ENCODE results near the gene CEP350. TPM values are rescaled to one million over a fixed set of nuclear protein-coding genes. Genes with fewer than 3 reads are reported as not detected.
"Not testable (repeated sequence)": the region's sequence is repeated elsewhere in the genome, so short reads cannot be mapped to it uniquely, and the experiment has no call there.

CEP350 gene
- total and polyA plus RNA-seq, 7 experiments from 2014 or later: 39.1 to 90.1 (median 64.0) TPM

DNA sequence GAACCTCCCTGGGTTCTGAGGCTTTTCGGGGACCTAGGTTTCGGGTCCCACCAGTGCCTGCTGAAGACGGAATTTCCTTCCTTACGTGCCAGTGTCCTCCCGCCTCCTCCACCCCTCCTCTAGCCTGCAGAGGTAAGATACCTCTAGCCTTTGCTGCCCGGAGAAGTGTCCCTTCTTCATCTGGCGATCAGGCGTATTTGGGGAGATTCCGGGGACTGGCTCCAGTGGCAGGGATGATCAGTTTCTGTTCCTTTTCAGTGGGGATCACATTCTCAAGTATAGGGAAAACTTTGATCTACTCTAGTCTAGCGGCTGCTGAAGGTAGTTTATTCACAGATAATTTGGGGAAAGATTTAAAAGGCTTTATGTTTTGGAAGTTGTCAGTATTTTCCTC lies 674 bp downstream of the CEP350 start:
- Histone ChIP-seq H3K27me3 (ENCODE audit: control insufficient read depth in 2 of 2, insufficient read depth in 2 of 2, low read length in 2 of 2) (no peaks in the 10 kb centered on the region), H3K9me3 (ENCODE audit: control insufficient read depth in 2 of 3, low read length in 3 of 3) (no peaks in the 10 kb centered on the region), H3K4me3 (ENCODE audit: low read length) (peak overlapping the region; percentile 67), H3K27ac (ENCODE audit: low read depth, low read length) (peak overlapping the region; percentile 95), H3K36me3 (ENCODE audit: control insufficient read depth in 2 of 3, insufficient read depth in 3 of 3, low read length in 3 of 3) (peaks cover 0 to 7% (median 0%) of the 10 kb centered on the region in 3 experiments), H3K4me1 (ENCODE audit: control insufficient read depth in 2 of 2, insufficient read depth in 2 of 2, low read length in 2 of 2) (peaks cover 32 to 42% of the 10 kb centered on the region in 2 donors)
- Mint-ChIP-seq H3K27me3 (no peaks in the 10 kb centered on the region), H3K4me1 (peaks cover 34 to 78% (median 67%) of the 10 kb centered on the region in 7 donors), H3K36me3 (peaks cover 0 to 18% (median 2%) of the 10 kb centered on the region in 5 donors), H3K27ac (peak overlapping the region; percentile 88 to 97 (median 93)), H3K4me3 (peak overlapping the region; percentile 81 to 97 (median 92)), H3K9me3 (peaks cover 0 to 2% (median 0%) of the 10 kb centered on the region in 11 donors)
- CTCF ChIA-PET: interaction anchor here (0.7 to 1.3 kb wide), 2 partner anchors 41 to 141 kb away, joined by 3 read pairs; no protein-coding TSS in a partner anchor
- DNase-seq: no peak
- intact Hi-C loops (cut with micrococcal nuclease): loop anchor here (2.0 to 10.0 kb wide), 4 partner anchors 37 to 1150 kb away; partner anchors contain the start of gene STX6 (in 1 of the 2)
- no peak for ATAC-seq
- POLR2A ChIA-PET: interaction anchor here (1.0 to 5.8 kb wide), 8 partner anchors 8 to 199 kb away, joined by 3 to 82 read pairs (median 4); partner anchors contain the start of genes QSOX1, TOR1AIP1 and TOR1AIP2

DNA sequence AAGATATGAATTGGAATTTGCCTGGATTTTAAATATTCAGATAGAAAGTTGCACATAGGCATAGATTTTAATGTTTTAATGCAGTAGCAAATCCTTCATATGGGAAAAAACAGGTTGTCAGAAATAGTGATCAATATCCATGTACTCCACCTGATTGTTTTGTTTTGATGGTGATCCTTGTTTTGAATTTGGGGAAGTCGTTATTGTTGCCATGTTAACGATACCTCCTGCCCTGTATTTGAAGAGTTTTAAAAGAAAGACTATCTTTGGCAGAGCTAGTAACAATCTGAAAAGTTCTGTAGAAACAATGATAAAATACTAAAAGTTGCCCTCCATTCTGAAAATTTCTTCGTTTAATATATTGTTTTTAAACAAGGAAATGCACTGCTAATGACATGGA lies 1.1 kb downstream of the CEP350 start:
- no peaks in the 10 kb centered on the region for H3K9me3 ChIP-seq (ENCODE audit: control insufficient read depth in 2 of 3, low read length in 3 of 3)
- Mint-ChIP-seq H3K36me3 (peaks cover 0 to 20% (median 4%) of the 10 kb centered on the region in 5 donors), H3K4me1 (peaks cover 34 to 80% (median 70%) of the 10 kb centered on the region in 7 donors), H3K9me3 (peaks cover 0 to 2% (median 0%) of the 10 kb centered on the region in 11 donors), H3K4me3 (peak overlapping the region; percentile 81 to 97 (median 92)), H3K27ac (peak overlapping the region; percentile 88 to 97 (median 93)), H3K27me3 (no peaks in the 10 kb centered on the region)
- H3K4me1 ChIP-seq (ENCODE audit: control insufficient read depth in 2 of 2, insufficient read depth in 2 of 2, low read length in 2 of 2): peaks cover 32 to 42% of the 10 kb centered on the region in 2 donors
- intact Hi-C loops (cut with micrococcal nuclease): loop anchor here (2.0 to 10.0 kb wide), 4 partner anchors 37 to 1149 kb away; partner anchors contain the start of gene STX6 (in 1 of the 2)
- ChIA-PET POLR2A (interaction anchor here (1.0 to 5.8 kb wide), 3 partner anchors 10 to 199 kb away, joined by 3 to 82 read pairs (median 4); partner anchors contain the start of genes QSOX1 and TOR1AIP1), CTCF (interaction anchor here (0.7 to 1.3 kb wide), 2 partner anchors 41 to 141 kb away, joined by 3 read pairs; no protein-coding TSS in a partner anchor)
- peak overlapping the region; percentile 67 for H3K4me3 ChIP-seq (ENCODE audit: low read length)
- ATAC-seq: no peak
- no peaks in the 10 kb centered on the region for H3K27me3 ChIP-seq (ENCODE audit: control insufficient read depth in 2 of 2, insufficient read depth in 2 of 2, low read length in 2 of 2)
- no peak for DNase-seq
- H3K27ac ChIP-seq (ENCODE audit: low read depth, low read length): peak overlapping the region; percentile 95
- H3K36me3 ChIP-seq (ENCODE audit: control insufficient read depth in 2 of 3, insufficient read depth in 3 of 3, low read length in 3 of 3): peaks cover 0 to 7% (median 0%) of the 10 kb centered on the region in 3 experiments

DNA sequence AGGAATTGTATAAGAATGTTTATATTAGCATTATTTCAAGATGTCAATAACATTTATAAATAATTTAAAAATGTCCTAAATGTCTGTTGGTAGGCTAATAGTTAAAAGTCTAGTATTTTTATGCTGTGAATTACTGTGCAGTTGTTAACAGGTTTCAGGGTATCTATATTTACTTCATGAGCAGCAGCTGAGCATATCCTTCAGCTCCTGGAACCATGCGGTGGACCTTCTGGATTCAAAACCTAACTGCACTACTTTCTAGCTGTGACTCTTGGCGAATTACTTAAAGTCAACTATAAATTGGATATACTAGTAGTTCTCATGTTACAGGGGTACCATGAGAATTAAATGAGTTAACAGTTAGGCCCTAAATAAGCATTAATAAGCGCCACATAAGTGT lies 3.7 kb downstream of the CEP350 start:
- peaks cover 0 to 2% (median 0%) of the 10 kb centered on the region in 11 donors for H3K9me3 Mint-ChIP-seq

DNA sequence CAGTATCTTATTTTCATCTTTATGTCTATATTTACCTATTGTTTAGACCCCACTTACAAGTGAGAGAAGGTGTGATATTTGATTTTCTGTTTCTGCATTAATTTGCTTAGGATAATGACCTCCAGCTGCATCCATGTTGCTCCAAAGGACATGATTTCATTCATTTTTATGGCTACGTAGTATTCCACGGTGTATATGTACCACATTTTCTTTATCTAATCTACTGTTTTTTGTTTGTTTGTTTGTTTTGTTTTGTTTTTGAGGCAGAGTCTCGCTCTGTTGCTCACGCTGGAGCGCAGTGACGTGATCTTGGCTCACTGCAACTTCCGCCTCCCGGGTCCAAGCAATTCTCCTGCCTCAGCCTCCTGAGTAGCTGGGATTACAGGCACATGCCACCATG lies 7.6 kb downstream of the CEP350 start:
- H3K36me3 ChIP-seq (ENCODE audit: control insufficient read depth in 2 of 3, insufficient read depth in 3 of 3, low read length in 3 of 3); H3K9me3 ChIP-seq (ENCODE audit: control insufficient read depth in 2 of 3, low read length in 3 of 3); intact Hi-C loops (cut with micrococcal nuclease); H3K4me3 ChIP-seq (ENCODE audit: low read length); CTCF ChIA-PET; H3K27ac ChIP-seq (ENCODE audit: low read depth, low read length); ATAC-seq; H3K27me3 ChIP-seq (ENCODE audit: control insufficient read depth in 2 of 2, insufficient read depth in 2 of 2, low read length in 2 of 2); H3K27ac Mint-ChIP-seq; DNase-seq; H3K27me3 Mint-ChIP-seq: not testable (repeated sequence)
- peak overlapping the region in 2 of 10 donors; percentile 21 to 59 for H3K4me3 Mint-ChIP-seq
- peaks cover 27 to 72% (median 65%) of the 10 kb centered on the region in 7 donors for H3K4me1 Mint-ChIP-seq
- peaks cover 0 to 13% (median 2%) of the 10 kb centered on the region in 11 donors for H3K9me3 Mint-ChIP-seq
- POLR2A ChIA-PET: interaction anchor here (1.3 kb wide), 1 partner anchor 29 kb away, joined by 3 read pairs; no protein-coding TSS in a partner anchor
- H3K36me3 Mint-ChIP-seq: peaks cover 0 to 40% (median 25%) of the 10 kb centered on the region in 5 donors
- peaks cover 7 to 15% of the 10 kb centered on the region in 2 donors for H3K4me1 ChIP-seq (ENCODE audit: control insufficient read depth in 2 of 2, insufficient read depth in 2 of 2, low read length in 2 of 2)

More for the DNA sequence above, 3.7 kb downstream of the CEP350 start:
- CTCF ChIA-PET: no interaction called here
- no peak overlapping the region for H3K27ac Mint-ChIP-seq
- no peaks in the 10 kb centered on the region for H3K27me3 Mint-ChIP-seq
- Histone ChIP-seq H3K4me3 (ENCODE audit: low read length) (no peak overlapping the region), H3K27me3 (ENCODE audit: control insufficient read depth in 2 of 2, insufficient read depth in 2 of 2, low read length in 2 of 2) (no peaks in the 10 kb centered on the region), H3K9me3 (ENCODE audit: control insufficient read depth in 2 of 3, low read length in 3 of 3) (no peaks in the 10 kb centered on the region), H3K27ac (ENCODE audit: low read depth, low read length) (no peak overlapping the region), H3K4me1 (ENCODE audit: control insufficient read depth in 2 of 2, insufficient read depth in 2 of 2, low read length in 2 of 2) (peaks cover 23 to 31% of the 10 kb centered on the region in 2 donors), H3K36me3 (ENCODE audit: control insufficient read depth in 2 of 3, insufficient read depth in 3 of 3, low read length in 3 of 3) (peaks cover 0 to 7% (median 0%) of the 10 kb centered on the region in 3 experiments)
- ATAC-seq (no peak), DNase-seq (no peak)
- intact Hi-C loops (cut with micrococcal nuclease): loop anchor here (5.0 to 10.0 kb wide), 3 partner anchors 34 to 1146 kb away; no protein-coding TSS in a partner anchor
- peaks cover 26 to 79% (median 70%) of the 10 kb centered on the region in 7 donors for H3K4me1 Mint-ChIP-seq
- peaks cover 0 to 25% (median 24%) of the 10 kb centered on the region in 5 donors for H3K36me3 Mint-ChIP-seq
- peak overlapping the region in 1 of 10 donors; percentile 36 for H3K4me3 Mint-ChIP-seq
- POLR2A ChIA-PET: interaction anchor here (0.7 kb wide), 1 partner anchor 33 kb away, joined by 3 read pairs; no protein-coding TSS in a partner anchor

DNA sequence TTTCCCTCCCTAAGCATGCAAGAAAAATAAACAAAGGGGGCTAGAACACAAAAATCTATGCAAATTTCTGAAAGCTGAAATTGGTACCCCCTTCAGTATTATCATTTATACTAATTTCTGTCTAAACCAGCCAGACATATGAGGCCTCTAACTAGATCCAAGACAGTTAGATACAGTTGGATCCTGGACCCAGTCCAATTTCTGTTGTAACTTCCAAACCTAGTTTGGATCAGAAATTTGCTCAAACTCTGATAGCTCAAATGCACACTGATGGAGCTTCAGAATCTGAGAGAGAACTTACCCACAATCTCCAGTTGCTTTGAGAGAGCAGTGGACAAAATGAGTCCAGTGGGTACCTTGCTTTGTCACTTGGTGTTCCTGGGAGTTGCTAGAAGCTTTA lies 11.9 kb downstream of the CEP350 start:
- H3K27ac Mint-ChIP-seq: no peak overlapping the region
- H3K27me3 Mint-ChIP-seq: no peaks in the 10 kb centered on the region
- peaks cover 0 to 13% (median under 1%) of the 10 kb centered on the region in 11 donors for H3K9me3 Mint-ChIP-seq
- H3K4me1 Mint-ChIP-seq: peaks cover 44 to 73% (median 63%) of the 10 kb centered on the region in 7 donors
- peaks cover 0 to 7% (median 0%) of the 10 kb centered on the region in 3 experiments for H3K36me3 ChIP-seq (ENCODE audit: control insufficient read depth in 2 of 3, insufficient read depth in 3 of 3, low read length in 3 of 3)
- H3K4me1 ChIP-seq (ENCODE audit: control insufficient read depth in 2 of 2, insufficient read depth in 2 of 2, low read length in 2 of 2): peaks cover 11 to 25% of the 10 kb centered on the region in 2 donors
- H3K4me3 Mint-ChIP-seq: no peak overlapping the region
- no peaks in the 10 kb centered on the region for H3K9me3 ChIP-seq (ENCODE audit: control insufficient read depth in 2 of 3, low read length in 3 of 3)
- POLR2A ChIA-PET: interaction anchor here (1.2 kb wide), 1 partner anchor 11 kb away, joined by 3 read pairs; no protein-coding TSS in a partner anchor
- no peak overlapping the region for H3K27ac ChIP-seq (ENCODE audit: low read depth, low read length)
- ATAC-seq (no peak), DNase-seq (no peak)
- CTCF ChIA-PET: interaction anchor here (1.0 kb wide), 1 partner anchor 152 kb away, joined by 3 read pairs; no protein-coding TSS in a partner anchor
- no peaks in the 10 kb centered on the region for H3K27me3 ChIP-seq (ENCODE audit: control insufficient read depth in 2 of 2, insufficient read depth in 2 of 2, low read length in 2 of 2)
- H3K36me3 Mint-ChIP-seq: peaks cover 0 to 45% (median 31%) of the 10 kb centered on the region in 5 donors
- intact Hi-C loops (cut with micrococcal nuclease): no loop called here
- H3K4me3 ChIP-seq (ENCODE audit: low read length): no peak overlapping the region

DNA sequence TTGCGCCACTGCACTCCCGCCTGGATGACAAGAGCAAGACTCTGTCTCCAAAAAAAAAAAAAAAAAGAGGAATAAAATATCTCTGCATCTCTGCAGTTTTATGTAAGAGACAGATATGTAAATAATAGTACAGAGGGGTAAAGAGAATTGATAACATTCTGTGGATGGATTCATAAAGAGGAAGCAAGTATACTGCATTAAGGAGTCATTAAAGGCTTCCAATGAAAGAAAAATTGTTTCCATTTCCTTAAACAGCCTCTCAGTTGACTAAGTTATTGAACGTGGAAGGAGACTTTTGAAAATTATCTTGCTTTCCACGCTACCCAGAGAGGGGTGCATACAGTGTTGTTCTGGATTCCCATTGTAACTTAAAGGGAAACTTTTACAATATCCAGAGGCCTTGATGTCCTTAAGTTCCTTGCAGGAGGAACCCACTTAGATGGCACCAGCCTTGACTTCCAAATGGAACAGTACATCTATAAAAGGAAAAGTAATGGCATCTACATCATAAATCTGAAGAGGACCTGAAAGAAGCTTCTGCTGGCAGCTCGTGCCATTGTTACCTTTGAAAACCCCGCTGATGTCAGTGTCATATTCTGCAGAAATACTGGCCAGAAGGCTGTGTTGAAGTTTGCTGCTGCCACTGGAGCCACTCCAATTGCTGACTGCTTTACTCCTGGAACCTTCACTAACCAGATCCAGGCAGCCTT lies 13.8 kb downstream of the CEP350 start:
- peaks cover 0 to 39% (median 34%) of the 10 kb centered on the region in 5 donors for H3K36me3 Mint-ChIP-seq
- H3K4me3 ChIP-seq (ENCODE audit: low read length): no peak overlapping the region
- peaks cover 11 to 25% of the 10 kb centered on the region in 2 donors for H3K4me1 ChIP-seq (ENCODE audit: control insufficient read depth in 2 of 2, insufficient read depth in 2 of 2, low read length in 2 of 2)
- H3K4me3 Mint-ChIP-seq: peak overlapping the region in 9 of 10 donors; percentile 34 to 73 (median 52)
- peaks cover 0 to 13% (median 0%) of the 10 kb centered on the region in 11 donors for H3K9me3 Mint-ChIP-seq
- intact Hi-C loops (cut with micrococcal nuclease): no loop called here
- ATAC-seq: no peak
- peaks cover 0 to 7% (median 0%) of the 10 kb centered on the region in 3 experiments for H3K36me3 ChIP-seq (ENCODE audit: control insufficient read depth in 2 of 3, insufficient read depth in 3 of 3, low read length in 3 of 3)
- CTCF ChIA-PET: interaction anchor here (1.2 kb wide), 1 partner anchor 28 kb away, joined by 3 read pairs; no protein-coding TSS in a partner anchor
- no peaks in the 10 kb centered on the region for H3K9me3 ChIP-seq (ENCODE audit: control insufficient read depth in 2 of 3, low read length in 3 of 3)
- DNase-seq: no peak
- H3K27me3 Mint-ChIP-seq: no peaks in the 10 kb centered on the region
- H3K27me3 ChIP-seq (ENCODE audit: control insufficient read depth in 2 of 2, insufficient read depth in 2 of 2, low read length in 2 of 2): no peaks in the 10 kb centered on the region
- no peak overlapping the region for H3K27ac ChIP-seq (ENCODE audit: low read depth, low read length)
- POLR2A ChIA-PET: no interaction called here
- H3K4me1 Mint-ChIP-seq: peaks cover 48 to 72% (median 68%) of the 10 kb centered on the region in 7 donors
- peak overlapping the region in 2 of 9 donors; percentile 9 to 40 for H3K27ac Mint-ChIP-seq

Measured in naive thymus-derived CD4-positive, alpha-beta T cell (primary cell).